Measurements from ENCODE around the gene BCAS4.

Gene BCAS4

DNA sequence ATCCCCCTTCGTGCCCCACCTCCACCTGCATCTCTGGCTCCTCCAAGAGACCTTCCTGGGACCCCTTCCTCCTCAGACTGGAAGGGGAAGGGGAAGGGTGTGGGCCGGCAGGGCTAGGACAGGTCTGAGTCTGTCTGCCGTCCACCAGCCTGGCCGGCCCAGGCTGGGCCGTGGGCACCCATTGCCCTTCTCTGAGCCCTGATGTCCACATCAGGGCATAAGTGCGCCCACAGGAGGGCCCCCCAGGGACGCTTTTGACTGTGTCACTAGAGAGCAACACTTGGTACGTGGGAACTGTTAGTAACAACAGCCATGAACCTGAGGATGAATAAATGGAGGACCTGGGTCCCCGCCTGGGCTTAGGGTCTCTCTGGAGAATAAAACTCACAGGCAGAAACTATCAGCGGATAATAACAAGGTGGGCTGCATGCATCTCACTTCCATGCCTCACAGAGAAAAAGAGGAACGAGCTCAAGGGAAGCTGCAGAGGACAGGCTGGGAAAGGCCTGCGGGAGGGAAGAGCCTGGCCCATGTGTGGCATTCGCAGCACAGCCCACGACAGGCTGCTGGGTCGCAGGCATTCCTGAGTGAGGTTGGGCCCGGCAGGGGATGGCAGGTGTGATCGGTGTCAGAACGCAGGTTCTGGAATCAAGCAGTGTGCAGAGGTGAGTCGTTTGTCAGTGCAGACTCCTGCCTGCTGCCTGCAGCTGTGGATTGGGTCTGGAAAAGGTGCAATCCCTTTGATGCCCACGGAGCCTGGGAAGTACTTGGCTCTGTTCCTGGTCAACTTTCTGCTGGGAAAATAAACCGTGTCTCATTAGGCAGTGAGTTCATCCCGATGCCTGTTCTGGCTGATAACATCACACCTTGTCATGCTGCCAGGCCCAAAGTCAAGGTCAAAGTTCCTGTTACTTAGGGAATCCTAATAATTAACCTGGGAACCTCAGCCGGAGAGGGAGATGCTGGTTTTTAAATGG is 60.9 kb downstream of the BCAS4 start:
- DNase-seq (ENCODE audit: low read depth) = no peak

DNA sequence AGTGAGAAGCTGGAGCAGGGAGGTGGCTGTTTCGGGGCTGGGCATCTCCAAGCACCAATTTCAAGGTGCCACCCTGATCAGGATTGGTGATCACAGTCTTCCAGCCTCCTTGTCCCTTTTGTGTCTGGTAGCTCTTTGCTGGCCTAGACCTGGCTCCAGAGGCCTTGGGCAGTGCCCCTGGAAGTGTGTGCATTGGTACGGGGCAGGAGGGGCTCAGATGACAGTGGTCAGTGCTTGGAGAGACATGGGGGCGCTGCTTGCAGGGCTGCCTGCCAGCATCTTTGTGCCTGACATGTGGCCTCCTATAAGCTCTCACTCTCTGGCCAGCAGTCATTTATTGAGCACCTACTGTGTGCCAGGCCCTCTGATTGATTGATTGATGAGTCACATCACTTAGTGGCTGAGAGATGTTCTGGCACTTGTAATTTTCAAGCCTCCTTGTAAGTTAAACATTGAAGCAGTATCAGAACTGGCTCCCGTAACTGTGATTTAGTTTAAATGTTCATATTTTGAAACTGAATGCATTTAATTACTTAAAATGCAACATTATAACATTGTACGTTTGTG is 61.7 kb downstream of the BCAS4 start:
- DNase-seq (ENCODE audit: low read depth) = no peak

DNA sequence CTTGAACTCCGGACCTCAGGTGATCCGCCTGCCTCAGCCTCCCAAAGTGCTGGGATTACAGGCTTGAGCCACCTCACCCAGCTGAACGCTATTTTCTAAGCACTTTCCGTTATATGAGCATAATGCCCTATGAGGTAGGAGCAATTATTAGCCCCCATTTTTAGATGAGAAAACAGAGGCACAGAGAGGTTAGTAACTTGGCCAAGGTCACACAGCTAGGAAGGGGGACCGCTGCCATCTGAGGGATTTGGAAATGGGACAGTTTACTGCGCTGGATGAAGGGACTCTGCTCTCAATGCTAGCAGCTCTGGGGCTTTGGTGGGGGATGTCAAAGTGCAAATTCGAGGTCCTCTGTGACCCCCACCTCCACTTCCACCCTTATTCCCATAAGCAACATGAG is 62.5 kb downstream of the BCAS4 start:
- DNase-seq (ENCODE audit: low read depth) = no peak

DNA sequence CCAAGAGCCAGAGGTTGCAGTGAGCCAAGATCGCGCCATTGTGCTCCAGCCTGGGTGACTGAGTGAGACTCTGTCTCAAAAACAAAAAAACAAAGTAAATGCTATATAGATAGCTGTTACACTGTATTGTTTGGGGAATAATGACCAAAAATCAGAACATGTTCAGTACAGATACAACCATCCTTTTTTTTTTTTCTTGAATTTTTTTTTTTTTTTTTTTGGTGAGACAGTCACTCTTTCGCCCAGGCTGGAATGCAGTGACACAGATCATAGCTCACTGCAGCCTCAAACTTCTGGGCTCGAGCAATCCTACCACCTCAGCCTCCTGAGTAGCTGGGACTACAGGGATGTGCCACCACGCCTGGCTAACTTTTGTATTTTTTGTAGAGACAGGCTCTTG is 63.7 kb downstream of the BCAS4 start:
- DNase-seq (ENCODE audit: low read depth) = no peak

DNA sequence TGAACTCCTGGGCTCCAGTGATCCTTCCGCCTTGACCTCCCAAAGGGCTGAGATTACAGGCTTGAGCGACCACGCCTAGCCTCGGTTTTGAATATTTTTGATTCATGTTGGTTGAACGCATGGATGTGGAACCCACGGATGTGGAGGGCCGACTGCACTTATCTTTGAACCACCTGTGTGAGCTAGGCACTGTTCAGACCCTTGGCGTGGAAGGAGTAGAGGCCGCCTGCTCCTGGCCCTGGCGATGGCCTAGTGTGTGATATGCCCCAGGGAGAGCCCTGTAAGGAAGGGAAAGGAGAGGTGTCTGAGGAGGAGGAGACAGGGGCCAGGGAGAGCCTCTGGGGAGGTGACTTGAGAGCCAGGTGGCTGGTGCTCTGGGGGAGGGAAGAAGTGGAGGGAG is 64.3 kb downstream of the BCAS4 start:
- DNase-seq (ENCODE audit: low read depth) = no peak

DNA sequence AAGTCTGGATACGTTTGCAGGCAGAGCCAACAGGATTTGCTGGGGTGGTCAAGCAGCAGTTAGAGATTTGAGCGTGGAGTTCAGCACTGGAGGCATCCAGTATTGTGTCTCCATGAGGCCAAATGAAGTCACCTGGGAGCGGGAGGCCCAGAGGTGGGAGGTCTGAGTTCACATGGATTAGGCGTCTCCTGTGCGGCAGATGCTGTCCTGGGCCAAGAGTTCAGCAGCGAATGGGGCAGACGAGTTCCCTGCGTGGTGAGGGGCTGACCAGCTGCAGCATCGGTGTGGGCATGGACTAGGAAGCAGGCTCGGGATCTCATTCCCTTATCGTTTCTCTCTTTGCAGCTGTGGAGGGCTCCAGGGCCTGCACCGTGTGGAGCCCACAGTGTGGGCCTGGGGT is 66.2 kb downstream of the BCAS4 start:
- DNase-seq (ENCODE audit: low read depth) = no peak

DNA sequence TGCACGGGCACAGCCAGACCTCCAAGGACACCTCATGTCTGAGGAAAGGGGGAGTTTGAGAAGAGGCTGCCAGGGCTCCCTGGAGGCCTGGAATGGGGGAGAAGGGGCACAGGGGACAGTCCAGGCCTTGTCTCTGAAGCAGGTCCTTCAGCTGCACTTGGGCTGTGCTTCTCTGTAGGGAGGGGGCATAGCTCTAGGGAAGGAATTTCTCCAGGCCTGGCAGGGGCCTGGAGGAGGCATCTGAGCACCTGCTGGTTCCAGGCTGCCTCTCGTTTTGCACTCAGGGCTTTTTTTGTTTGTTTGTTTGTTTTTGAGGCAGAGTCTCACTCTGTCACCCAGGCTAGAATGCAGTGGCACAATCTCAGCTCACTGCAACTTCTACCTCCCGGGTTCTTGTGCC is 67.7 kb downstream of the BCAS4 start:
- no peak for DNase-seq (ENCODE audit: low read depth)

DNA sequence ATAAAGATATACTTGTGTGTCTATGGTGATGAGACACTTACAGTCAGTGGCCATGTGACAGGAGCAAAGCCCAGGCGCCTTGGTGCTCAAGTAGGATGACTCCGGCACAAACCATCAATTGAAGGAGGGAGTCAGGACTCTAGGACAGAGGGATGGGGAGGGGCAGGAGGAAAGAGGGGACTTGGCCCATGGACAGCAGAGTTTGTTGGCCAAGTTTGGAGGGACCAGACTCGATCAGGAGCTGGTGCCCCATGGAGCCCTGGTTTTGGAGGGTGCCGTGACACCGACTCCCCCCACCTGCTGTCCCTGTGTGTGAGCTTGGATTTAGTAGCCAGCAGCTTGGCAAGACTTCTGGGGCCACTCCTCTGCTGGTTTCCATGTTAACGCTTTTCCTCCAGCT is 70.3 kb downstream of the BCAS4 start:
- no peak for DNase-seq (ENCODE audit: low read depth)

DNA sequence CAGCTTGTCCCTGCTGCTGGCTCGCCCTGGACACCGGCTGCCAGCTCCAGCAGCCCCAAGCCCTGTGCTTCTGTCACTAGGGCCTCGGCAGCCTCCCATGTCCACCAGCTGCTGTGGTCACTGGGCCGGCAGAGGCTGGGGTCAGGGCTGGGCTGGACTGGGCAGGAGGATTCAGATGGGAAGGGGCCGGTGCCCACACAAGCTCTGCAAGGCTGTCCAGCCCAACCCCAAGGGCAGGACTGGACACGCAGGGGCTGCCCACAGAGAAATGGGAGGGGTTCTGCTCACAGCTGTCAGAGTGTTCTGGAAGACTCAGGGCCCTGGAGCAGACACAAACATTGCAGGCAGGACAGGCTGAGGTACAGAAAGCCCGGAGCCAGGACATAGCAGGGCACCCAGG is 70.7 kb downstream of the BCAS4 start:
- DNase-seq (ENCODE audit: low read depth) = no peak

DNA sequence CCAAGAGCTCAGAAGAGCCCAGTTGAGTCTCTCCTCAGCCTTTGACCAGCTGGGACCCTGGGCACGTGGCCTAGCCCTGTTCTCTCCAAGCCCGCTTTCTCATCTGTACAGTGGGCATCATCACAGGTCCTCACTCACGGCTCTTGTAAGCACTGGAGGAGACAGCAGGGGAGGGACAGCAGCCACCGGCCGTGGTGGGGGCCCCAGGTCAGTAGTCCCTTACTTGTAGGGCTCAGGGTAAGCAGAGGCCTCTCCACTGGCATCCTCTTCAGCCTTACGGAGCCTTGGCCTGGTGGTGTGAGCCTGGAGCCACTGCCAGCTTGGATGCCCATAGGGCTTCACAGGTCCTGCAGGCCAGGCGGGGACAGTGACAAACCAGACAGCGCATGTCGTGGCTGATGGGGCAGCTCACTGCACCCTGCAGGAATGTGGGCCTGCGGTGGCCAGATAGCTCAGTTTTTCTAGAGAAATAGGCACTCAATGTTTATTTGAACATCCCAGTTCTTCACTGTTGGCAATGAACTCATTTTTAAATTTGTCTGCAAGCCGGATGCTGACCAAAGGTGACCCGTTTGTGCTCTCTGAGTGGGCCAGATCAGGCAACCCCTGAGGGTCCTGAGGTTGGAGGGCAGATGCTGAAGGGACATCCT is 71.3 kb downstream of the BCAS4 start:
- no peak for DNase-seq (ENCODE audit: low read depth)

DNA sequence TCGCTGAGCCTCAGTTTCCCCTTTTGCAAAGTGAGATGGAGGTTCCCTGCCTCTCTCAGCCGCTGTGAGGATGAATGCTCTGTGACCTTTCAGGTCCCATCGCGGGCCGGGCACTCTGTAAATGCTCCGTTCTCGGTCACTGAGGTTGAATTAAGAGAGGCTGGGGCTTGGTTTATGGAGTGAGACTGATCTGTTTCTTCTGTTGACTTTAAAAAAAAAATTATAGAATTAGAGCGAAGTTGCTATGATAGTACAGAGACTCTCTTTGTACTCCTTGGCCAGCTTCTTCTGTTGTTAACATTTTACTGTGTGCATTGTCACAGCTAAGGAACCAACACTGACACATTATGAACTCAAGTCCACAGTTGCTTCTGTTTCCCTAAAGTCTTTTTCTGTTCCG is 72.0 kb downstream of the BCAS4 start:
- no peak for DNase-seq (ENCODE audit: low read depth)

DNA sequence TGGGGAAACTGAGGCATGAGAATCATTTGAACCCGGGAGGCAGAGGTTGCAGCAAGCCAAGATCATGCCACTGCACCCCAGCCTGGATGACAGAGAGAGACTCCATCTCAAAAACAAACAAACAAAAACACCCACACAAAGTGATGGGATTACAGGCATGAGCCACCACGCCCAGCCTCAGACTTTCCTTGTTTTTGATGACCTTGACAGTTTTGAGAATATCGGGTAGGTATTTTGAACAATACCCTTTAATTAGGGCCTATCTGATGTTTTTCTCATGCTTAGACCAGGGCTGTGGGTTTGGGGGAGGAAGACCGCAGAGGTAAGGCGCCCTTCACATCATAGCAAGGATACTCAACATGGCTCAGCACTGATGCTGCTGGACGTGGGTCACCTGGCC is 72.9 kb downstream of the BCAS4 start:
- DNase-seq (ENCODE audit: low read depth) = no peak

DNA sequence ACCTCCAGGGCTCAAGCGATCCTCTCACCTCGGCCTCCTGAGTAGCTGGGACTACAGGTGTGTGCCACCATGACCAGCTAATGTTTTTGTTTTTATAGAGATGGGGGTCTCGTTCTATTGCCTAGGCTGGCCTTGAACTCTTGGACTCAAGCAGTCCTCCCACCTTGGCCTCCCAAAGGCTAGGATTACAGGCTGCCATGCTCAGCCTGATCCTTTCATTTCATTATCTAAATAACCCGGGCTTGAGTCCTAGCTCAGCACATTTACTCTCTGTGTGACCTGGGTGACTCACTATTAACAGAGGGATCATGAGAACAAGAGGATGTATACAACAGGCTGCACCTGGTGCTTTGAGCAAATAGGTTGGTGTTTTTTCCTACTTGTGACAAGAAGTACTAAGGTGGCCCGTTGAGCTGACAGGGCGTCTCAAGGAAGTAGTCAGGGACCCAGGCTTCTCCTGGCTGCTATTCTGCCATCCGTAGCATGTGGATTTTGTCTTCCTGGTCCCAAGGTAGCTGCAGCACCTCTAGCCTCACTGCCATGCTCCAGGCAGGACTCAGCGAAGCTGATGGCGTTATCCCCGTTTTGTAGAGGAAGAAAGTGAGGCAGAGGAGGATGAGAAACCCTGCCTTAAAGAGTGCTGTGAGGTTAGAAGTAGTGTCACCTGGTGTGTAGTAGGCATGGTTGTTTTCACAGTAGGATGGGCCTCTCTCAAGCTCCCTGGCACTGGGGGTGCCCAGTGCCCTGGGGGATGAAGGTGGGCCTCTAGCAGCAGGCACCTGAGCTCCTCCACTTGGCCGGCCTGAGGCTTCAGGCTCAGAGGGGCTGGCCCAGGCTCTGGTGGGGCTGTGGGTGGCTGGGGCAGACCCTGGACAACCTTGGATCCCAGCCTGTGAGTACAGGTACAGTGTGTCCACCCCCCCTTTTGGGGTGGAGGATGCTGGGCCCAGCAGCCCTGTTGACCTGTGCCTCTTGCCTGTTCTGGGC is 73.9 kb downstream of the BCAS4 start:
- DNase-seq (ENCODE audit: low read depth) = no peak

DNA sequence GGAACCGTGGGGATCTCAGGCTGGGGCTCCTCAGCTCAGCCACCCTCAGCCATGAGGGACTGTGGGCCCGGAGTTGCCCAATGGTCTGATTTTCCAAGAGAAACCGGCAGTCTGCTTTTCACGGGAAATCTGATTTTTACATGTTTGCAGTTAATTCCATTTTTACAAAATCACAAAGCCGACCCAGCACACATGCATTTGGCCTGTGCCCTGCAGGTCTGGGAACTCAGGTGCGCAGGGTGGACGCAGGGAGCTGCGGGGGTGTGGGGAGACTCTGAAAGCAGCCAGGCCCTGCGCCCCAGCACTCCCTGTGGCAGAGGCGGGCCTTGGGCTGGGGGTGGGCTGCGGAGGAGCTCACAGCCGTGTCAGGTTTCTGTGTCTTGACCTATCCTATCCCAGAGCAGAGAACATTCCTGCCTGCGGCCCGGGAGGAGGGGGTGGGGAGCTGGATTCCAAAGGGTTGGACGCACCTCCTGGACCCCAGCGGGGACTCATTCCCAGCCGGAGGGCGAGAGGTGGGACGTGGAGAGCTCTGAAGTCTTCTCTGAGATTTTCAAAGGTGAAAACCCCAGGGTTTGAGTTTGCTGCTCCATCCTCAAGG is 75.8 kb downstream of the BCAS4 start:
- no peak for DNase-seq (ENCODE audit: low read depth)

DNA sequence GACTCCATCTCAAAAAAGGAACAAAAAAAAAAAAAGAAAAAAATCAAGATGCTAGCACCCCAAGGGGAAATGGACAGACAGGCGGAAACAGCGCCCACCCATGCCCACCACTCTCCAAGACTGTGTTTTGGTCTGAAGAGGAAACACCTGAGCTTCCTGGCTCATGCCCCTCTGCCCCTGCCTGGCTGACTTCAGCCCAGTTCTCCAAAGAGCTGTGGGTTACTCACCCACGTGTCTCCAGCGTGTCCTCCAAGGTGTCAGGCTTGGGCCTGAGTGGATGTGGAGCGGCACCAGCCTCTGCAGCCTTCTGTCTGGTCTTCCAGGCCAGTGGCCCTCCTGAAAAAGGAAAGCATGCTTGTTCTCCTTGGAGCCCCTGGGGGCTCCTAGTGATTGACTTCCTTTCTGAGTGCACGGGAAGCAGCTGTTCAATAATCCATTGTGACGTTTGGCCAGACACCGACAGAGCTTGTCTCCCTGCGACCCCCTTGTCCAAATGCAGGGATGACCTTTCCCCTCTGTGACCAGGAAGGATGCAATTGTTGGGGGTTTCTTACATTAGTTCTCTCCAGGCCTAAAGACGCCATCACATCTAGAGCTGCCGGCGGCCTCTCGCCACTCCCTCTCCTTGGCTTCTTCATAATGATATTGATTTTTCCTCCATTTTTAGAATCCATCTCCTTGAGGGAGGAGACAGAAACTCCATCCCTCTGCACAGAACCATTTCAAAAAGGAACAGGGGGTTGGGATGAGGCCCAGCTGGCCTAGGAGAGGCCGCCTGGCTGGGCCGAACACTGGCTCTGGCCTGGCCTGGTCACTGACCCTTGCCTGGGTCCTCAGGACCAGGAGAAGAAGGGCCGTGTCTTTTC is 77.9 kb downstream of the BCAS4 start:
- DNase-seq (ENCODE audit: low read depth) = no peak

DNA sequence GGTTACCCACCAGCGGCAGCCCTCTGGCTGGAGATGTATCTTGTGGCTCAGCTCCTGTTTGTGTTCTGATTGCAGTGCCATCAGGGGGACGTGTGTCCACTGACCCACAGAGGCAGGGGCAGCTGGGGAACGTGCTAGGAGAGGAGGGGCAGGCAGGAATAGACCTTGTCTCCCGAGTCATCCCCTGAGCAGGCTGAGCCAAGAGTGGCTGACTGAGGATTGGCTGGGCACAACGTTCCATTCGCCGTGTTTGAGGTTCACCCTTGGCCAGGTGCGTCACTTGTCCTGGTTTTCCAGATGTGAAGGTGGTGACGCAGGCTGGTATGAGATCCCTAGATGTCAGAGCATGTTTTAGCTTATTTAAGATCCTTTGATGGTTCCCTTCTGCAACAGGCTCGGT is 78.7 kb downstream of the BCAS4 start:
- no peak for DNase-seq (ENCODE audit: low read depth)

DNA sequence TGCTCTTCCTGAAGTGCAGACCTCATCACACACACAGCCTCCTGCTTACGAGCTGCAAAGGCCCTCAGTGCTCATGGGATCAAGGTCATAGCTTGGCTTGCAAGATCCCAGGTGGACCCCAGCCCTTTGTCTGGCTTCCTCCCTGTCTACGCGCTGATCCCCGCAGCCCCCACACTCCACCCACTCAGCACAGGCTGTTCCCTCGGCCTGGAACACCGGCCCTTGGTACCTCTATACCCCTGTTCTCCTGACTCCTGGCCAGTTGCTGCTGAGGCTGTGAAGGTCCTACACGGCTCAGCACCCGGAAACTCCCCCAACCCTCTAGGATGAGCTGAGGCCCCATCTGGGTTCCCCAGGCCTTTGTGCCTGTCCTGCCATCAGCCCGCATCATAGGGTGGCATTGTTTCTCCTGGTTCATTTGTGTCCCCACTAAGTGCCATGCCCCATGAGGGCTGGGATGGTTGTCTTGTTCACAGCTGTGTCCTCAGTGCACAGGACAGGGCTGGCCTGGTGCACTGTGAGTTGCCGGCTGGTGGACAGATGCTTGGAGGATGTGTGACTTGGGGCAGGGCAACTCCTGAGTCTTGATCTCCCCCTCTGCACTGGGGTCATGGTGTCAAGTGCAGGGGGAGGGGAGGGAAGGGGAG is 79.4 kb downstream of the BCAS4 start:
- no peak for DNase-seq (ENCODE audit: low read depth)

DNA sequence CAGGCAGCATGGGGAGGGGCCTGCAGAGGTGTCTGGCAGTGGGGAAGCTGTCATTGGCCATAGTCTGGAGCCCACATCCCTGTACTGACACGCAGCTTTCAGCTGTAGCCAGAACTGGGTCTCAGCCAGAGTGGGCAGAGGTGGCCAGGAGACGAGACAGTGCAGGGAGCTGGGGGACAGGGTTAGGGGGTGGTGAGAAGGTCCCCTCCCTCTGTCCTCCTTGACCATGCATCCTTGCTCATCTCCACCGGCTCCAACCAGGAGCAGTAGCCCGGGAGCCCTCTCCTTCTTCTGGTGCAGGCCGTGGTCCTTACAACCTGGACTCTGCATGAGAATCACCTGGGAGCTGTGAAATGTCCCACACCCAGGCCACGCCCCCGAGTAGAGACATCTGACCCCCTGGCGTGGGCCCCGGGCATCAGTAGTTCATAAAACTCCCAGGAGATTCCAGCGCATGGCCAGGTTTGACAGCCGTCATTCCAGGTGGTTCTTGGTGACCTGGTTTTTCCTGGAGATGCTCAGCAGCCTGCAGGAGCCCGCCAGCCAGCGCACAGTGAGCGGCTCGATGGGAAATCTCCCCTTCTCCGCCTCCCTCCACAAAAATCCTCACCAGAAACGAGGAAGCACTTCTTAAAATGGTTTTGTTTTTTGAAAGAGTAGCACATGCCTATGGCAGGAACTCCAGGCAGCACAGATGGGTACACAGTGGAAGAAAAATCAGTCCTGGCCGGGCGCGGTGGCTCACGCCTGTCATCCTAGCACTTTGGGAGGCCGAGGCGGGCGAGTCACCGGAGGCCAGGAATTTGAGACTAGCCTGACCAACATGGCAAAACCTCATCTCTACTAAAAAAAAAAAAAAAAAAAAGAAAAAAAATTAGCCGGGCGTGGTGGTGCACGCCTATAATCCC is 80.2 kb downstream of the BCAS4 start:
- no peak for DNase-seq (ENCODE audit: low read depth)

DNA sequence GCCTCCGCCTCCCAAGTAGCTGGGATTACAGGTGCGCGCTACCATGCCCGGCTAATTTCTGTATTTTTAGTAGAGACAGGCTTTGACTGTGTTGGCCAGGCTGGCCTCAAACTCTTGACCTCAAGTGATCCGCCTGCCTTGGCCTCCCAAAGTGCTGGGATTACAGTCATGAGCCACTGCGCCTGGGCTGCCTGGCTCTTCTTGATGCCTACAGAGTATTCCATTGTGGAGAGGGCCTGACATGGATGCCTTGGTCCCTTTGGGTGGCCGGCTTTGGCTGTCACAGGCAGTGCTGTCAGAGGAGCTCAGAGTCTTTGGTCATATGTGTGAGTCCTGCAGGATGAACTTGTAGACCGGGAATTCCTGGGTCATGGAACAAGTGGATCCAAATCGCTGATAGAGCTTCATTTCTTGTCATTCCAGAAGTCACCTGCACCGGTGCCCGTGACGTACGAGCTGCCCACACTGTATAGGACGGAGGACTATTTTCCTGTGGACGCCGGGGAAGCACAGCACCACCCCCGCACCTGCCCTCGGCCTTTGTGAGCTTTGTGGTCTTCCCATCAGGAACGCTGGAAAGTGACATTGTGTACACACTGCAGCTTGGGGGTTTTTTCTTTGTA is 81.3 kb downstream of the BCAS4 start:
- DNase-seq (ENCODE audit: low read depth) = no peak

All from stimulated activated CD8-positive, alpha-beta memory T cell treated with anti-CD3 and anti-CD28 coated beads, Interleukin-12 subunit alpha, Interleukin-12 subunit beta, amount 100 ng/mL, for 4 hours (primary cell).